ENCODE data around the gene SUGP1.

Gene SUGP1

GRCh38 chr19:19232261-19232721 lies 88.0 kb downstream of the SUGP1 start:
- no peak for TF ChIP-seq CTCF (IDR thresholded peaks at IDR 0.05; ENCODE audit: low read length, missing control alignments)
- no peak for DNase-seq (ENCODE audit: low read depth)
- H3K4me3 ChIP-seq (replicated peaks; ENCODE audit: low read depth, low read length): no peak overlapping the region

GRCh38 chr19:19230999-19231398 lies 89.3 kb downstream of the SUGP1 start:
- H3K4me3 ChIP-seq (replicated peaks; ENCODE audit: low read depth, low read length): no peak overlapping the region
- no peak for DNase-seq (ENCODE audit: low read depth)
- TF ChIP-seq CTCF (IDR thresholded peaks at IDR 0.05; ENCODE audit: low read length, missing control alignments): no peak

GRCh38 chr19:19229701-19230100 lies 90.6 kb downstream of the SUGP1 start:
- H3K4me3 ChIP-seq (replicated peaks; ENCODE audit: low read depth, low read length): no peak overlapping the region
- no peak for DNase-seq (ENCODE audit: low read depth)
- TF ChIP-seq CTCF (IDR thresholded peaks at IDR 0.05; ENCODE audit: low read length, missing control alignments): no peak

GRCh38 chr19:19227217-19227616 lies 93.1 kb downstream of the SUGP1 start:
- TF ChIP-seq CTCF (IDR thresholded peaks at IDR 0.05; ENCODE audit: low read length, missing control alignments): no peak
- no peak overlapping the region for H3K4me3 ChIP-seq (replicated peaks; ENCODE audit: low read depth, low read length)
- DNase-seq (ENCODE audit: low read depth): no peak

- no peak overlapping the region for H3K4me3 ChIP-seq (replicated peaks; ENCODE audit: low read depth, low read length)
- DNase-seq (ENCODE audit: low read depth): no peak
- TF ChIP-seq CTCF (IDR thresholded peaks at IDR 0.05; ENCODE audit: low read length, missing control alignments): no peak
These were observed 93.6 kb downstream of the SUGP1 start for GRCh38 chr19:19226663-19227062.

DNA sequence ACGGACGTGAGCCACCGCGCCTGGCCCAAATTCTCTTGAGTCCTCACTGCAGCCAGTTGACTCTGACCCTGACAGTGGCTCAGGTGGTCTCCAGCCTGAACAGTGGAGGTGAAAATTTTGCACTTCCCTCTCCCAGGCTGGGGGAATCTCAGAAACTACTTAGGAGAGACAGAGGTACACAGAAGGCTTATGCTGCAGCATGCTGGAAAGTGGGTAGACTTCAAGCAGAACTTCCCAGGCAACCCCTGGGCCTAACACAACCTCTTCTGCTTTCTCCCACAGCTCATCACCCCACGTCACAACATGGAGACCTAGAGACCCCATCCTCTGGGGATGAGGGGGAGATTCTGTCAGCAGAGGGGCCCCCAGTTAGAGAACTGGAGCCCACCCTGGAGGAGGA lies 94.1 kb downstream of the SUGP1 start:
- no peak for DNase-seq (ENCODE audit: low read depth)
- TF ChIP-seq CTCF (IDR thresholded peaks at IDR 0.05; ENCODE audit: low read length, missing control alignments): no peak
- H3K4me3 ChIP-seq (replicated peaks; ENCODE audit: low read depth, low read length): no peak overlapping the region

Measured in fibroblast of pulmonary artery (primary cell).